OCI-LY3 (cell line): ENCODE results near the gene RPS6KA1.

Experiments used
- CTCF ChIP-seq: fragments of 200-600, 300-600 bp; sonication (generic); IDR thresholded peaks from 2 replicates; pipeline ENCODE4 v1.5.1; 2014; ENCODE audit warnings: antibody characterized with exemption, low read length, low read depth
- EZH2phosphoT487 ChIP-seq: fragments of 200-600 bp; shearing (Covaris generic); IDR thresholded peaks from 2 replicates; pipeline ENCODE4 v1.6.1; 2018; ENCODE audit warnings: antibody characterized with exemption, mixed run types, low read depth

GRCh38 chr1:26603856-26604255 lies 74.3 kb downstream of the RPS6KA1 start:
- TF ChIP-seq CTCF (no peak), EZH2phosphoT487 (no peak)
